GM18867 (cell line): ENCODE data around the gene RARG.
"Not testable (repeated sequence)": the region's sequence is repeated elsewhere in the genome, so short reads cannot be mapped to it uniquely, and the experiment has no call there.

Experiments
- ATAC-seq: cut with Tn5 transposase; IDR thresholded peaks from one replicate; pipeline ENCODE4 v1.9.1; 2021; ENCODE audit warnings: mild to moderate bottlenecking, moderate library complexity; ENCODE audit not compliant: unreplicated experiment

Gene RARG

DNA sequence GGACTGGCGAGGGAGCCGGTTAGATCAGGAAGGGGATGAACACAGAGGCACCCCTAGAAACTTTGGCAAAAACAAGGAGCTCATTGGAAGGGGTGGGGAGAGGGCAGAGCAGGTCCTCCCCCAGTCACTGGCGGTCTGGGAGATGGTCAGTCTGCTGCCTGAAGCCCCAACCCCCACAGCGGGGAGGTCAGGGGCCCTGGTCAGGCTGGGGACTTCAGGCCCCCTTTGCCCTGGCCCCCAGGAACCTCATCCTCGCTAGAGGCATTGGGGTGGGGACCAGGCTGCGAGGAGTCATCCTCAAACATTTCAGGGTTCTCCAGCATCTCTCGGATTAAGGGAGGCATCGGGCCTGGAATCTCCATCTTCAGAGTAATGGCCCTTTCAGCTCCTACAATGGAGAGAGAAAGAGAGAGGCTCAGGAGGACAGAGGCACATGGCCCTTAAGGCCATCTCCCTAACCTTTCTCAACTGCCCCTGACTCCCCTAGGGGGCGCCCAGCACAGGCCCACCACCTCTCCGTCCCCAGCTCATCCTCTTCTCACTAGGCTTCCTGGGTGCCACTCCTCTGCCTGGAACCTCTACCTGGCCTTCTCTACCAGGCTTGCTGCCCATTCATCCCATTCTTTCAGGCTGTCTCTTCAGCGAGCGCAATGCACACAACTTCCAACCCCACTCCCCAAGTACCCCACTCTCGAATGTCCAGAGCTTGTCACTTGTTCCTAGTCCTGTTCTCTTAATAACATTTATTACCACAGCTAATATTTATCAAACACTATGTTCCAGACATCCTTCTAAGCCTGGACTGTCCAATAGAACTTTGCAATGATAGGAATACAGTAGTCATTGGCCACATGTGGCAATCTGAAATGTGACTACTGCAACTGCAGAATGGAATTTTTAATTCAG is 20.3 kb downstream of the RARG start:
- ATAC-seq = no peak

DNA sequence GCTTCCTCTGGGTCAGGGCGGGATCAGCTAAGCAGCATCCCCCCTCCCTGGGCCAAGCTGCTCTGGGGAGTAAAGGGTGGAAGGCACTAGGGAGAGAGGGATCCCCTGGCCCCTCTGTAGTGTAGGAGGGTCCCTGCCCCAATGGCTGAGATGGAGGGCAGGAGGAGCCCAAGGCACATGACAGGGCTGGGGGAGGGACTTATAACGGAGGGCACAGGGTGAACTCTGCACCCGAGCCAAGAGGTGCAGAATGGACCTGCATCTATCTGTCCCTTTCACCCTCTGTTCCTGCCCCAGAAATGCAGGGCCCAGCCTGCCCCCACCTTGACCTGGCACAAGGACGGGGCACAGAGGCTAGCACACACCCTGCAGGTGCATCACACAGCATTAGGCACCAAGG is 21.2 kb downstream of the RARG start:
- no peak for ATAC-seq

DNA sequence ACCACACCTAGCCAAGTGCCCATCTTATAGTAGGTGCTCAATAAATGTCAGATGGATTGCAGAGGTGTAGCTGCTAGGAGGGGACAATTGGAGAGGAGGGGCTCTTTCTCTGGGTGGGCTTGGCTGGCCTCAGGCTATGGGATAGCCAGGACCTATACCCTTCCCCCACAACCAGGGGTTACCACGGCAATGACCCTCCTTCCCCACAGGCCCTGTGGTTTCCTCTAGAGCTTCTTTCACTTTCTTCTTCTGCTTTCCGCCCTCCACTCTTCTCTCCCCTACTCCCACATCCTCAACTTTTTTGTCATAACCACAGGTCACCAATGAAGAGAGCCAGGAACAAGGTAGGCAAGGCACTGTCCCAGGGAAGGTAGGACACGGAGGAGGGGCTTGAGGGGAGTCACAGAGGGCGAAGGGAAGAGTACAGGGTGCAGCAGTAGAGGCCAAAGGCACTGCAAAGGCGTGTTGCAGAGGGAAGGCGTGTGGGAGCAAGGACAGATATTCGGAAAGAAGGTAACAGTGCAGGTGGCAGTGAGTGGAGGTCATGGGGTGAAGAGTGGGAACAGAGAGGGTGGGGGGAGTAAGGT is 23.0 kb downstream of the RARG start:
- peak; percentile 46 for ATAC-seq

DNA sequence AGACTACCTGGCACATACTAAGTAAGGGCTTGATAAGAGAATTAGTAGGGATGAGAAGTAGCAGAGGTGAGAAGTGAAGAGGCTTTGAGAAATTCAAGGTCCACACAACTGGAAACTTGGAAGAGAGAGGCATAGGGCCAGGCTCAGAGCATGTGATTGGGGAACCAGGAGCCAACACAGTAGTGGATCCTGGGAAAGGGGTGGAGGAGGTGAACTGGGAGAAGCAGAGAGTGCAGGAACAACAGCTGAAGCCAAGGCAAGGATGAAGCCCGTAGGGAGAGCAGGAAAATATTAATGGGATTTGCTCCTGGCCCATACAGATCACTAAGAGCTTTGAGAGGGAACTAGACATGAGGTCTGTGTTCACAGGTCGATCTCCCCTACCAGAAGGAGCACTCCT is 23.6 kb downstream of the RARG start:
- no peak for ATAC-seq

DNA sequence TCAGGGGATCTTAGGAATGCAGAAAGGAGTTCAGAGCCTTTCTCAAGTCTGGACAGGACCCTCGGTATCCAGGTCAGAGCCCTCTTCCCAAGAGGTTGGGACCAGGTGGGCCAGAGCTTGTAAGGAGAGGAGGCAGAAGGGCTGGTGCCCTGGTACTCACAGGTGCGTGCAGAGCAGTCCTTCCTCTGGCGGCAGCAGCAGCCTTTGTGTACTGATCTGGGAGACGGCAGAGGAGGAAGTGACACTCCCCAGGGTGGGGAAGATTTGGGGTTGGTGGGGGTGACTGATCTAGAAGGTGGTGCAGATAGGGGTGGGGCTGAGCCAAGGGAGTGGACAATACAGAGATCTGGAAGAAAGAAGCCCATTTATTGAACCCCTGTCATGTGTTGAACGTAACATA is 25.0 kb downstream of the RARG start, which contains the start of gene ITGB7:
Gene ITGB7, minus strand, starts transcription at position 210 of the 400 bp plus-strand sequence. CDS start 6,808 bp downstream, outside the sequence.
- ATAC-seq = peak; percentile 48

DNA sequence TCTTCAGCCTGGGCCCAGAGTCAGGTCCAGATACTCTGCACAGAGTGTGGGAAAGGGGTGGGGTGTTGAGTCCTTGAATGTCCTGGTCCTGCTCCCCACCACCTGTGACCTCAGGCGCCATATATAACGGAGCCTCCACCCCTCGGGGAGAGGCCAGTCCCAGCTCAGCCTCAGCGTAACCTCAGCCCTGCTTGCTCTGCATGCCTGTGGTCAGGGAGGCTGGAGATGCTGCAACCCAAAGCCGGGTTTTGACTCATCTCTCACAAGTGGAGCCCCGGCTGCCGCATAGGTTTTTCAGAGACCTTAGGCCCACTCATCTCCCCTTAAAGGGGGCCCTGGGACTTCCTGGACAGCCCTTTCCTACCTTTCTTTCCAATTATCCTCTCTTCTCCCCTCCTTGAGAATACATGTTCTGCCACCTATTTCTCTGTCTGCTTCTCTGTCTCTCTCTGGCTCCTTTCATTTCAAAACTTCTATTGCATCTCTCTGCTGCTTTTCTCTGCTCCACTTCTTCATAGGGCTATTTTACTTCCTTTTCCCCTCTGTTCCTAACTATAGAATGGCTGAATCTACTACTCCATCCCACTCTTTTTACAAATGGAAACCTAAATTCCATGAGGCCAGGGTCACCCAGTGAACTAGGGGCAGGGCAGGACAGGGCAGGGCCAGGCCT is 26.1 kb downstream of the RARG start:
- peak; percentile 59 for ATAC-seq

DNA sequence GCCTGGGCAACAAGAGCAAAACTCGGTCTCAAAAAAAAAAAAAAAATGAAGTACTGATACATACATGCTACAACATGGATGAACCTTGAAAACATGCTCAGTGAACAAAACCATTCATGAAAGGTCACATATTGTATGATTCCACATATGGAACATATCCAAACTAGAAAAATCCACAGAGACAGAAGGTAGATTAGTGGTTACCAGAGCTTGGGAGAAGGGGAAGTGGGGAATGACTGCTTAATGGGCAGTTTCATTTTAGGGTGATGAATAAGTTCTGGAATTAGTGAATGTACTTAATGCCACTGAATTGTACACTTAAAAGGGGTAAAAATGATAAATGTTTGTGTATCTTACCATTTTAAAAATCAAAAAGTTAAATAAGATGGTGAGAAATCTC is 27.7 kb downstream of the RARG start:
- ATAC-seq = no peak

DNA sequence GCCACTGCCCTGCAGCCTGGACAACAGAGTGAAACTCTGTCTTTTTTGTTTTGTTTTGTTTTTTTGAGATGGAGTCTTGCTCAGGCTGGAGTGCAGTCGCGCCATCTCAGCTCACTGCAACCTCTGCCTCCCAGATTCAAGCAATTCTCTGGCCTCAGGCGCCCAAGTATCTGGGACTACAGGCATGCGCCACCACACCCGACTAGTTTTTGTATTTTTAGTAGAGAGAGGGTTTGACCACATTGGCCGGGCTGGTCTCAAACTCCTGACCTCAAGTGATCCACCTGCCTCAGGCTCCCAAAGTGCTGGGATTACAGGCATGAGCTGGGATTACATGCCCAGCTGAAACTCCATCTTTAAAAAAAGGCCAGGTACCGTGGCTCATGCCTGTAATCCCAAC is 29.7 kb downstream of the RARG start:
- not testable (repeated sequence) for ATAC-seq

DNA sequence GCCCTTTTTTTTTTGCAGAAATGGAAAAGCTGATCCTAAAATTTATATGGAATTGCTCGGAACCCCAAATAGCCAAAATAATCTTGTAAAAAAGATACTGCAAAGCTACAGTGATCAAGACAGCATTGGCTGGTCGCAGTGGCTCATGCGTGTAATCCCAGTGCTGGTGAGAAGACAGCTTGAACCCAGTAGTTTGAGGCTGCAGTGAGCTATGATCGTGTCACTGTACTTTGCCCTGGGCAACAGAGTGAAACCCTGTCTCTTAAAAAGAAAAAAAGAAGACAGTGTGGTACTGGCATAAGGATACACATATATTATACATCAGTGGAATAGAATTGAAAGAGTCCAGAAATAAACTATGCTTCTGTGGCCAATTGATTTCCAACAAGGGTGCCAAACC is 30.4 kb downstream of the RARG start:
- no peak for ATAC-seq

DNA sequence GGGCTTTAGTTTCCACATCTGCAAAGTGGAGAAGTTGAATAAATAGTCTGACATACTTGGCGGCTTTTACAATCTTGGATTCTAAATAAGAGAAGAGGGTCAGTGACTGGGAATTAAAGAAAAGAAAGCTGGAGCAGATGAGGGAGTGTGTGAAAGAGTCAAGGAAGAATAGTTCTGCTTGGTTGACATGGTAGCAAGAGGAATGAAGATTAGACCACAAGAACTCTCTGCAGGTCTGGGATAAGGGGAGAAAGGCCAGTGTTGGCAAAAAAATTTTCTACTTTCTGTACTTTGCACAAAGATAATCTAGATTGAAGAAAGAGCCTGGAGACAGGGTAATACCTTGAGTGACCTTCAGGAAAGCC is 30.9 kb downstream of the RARG start:
- ATAC-seq = no peak

DNA sequence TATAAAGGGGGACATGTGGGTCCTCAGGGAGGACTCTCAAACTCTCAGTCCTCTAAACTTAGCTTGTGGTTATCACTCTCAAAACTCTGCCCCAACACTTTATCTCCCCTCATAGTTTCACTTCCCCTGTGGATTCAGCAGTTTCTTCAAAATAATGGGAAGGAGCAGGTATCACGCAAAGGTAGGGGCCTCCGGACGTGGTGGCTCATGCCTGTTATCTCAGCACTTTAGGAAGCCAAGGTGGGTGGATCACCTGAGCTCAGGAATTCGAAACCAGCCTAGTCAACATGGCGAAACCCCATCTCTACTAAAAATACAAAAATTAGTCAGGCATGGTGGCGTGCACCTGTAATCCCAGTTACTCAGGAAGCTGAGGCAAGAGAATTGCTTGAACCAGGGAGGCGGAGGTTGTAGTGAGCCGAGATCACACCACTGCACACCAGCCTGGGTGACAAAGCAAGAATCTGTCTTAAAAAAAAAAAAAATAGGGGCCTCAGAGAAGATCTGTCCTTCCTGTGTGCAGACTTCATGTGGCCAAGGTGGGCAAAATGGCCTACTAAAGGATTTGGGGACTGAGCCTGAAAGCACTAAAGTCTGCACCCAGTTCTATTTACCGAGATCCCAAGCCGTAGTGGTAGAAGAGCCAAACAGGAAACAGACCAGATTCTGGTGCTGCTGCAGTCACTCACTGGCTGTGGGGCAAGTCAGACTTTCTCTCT is 31.4 kb downstream of the RARG start:
- ATAC-seq = peak; percentile 47

DNA sequence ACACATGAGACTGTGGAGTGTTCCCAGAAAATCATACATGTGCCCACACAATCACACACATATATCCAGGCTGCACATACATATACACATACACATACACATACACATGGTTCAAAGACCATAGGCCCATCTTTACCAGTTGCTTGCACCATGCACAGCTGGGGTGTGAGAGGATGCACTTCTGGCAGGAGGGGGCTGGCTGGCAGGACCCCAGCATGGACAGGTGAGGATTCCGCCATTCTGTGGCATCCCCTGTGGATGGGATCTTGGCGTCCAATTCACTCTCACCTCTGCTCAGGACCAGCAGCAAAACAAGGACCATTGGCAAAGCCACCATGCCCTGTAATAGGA is 31.9 kb downstream of the RARG start:
- peak; percentile 17 for ATAC-seq

DNA sequence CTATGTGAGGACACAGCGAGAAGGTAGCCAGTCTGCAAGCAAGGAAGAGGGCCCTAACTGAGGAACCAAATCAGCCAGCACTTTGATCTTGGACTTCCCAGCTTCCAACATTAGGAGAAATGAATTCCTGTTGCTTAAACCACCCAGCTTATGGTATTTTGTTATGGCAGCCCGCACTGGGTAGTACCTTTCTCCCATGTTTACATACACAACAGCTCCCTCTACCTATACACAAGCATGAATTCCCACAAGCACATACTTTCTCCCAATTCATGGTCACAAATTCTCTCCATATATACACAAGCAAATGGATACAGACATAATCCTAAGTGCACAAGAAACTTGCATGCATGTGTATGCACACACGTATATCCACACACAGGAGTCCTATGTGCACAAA is 32.3 kb downstream of the RARG start:
- no peak for ATAC-seq

DNA sequence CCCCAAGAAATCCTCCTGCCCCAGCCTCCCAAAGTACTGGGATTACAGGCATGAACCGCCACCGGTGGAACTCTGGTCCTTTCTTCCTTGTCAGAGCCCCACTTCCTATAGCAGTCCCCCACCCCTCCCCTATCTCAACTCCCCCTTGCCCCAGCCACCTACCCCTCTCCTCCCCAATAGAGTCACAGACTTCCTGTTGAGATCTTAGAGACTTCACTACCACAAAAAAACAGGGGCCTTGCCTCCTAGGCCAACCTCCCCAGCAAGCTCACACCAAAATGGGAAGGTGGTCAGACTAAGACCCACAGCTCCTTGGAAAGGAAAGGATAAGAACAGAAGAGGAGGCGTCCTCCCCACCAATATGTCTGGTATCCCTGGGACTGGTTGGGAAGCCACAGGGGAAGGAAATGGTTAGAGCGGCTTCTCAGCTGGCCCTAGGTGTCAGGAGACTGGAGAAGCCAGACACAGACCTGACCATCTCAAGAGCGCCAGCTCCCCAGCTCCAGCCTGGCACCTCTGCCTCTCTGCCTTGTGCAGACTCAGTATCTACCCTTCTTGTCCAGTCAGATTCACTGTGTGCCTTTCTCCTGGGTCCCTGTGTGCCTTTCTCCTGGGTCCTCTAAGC is 33.4 kb downstream of the RARG start:
- ATAC-seq = no peak

DNA sequence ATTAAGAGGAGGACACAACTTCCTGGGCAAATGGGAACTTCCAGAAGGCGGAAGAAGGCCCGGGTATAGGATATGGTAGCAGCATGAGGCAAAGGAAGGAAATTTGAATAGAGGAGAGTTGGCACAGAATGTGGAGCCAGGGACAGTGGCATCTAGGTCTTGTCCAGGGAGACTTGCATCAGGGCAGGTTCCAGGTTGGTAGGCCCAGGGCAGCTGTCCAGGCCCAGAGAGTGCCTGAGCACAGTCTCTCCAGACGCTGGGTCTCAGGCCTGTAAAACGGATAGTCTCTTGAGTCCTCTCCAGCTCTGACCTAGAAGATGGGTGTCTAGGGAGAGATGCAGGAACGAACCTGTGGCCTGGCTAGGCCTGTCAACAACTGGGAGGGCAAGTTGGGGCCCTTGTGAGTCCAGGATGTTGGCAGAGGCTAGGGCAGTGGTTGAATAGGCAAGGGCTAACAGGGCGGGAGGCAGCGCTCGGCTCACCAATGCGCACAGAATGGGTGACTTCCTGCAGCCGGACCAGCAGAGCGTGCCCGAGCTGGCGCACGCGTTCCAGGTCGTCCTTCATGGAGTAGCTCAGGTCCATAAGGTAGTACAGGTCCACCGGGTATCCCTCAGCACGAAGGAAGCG is 34.9 kb downstream of the RARG start:
- ATAC-seq = no peak

DNA sequence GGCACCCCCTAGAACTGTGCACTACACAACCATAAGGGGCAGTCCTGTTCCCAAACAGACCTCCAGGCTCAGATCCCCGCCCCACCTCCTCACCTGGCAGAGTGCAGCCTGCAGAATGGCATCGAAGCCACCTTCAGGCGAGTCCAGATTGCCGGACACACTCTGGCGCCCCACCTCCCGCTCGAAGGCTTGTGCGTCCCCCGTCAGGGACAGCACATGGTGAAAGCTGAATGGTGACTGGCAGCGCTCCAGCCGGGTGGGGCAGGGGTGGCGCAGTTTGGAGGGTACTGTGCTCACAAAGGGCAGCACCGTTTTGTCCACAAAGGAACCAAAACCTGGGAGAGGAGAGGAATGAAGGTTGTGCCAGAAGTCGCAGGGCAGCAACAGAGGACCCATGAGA is 35.5 kb downstream of the RARG start:
- ATAC-seq = no peak

DNA sequence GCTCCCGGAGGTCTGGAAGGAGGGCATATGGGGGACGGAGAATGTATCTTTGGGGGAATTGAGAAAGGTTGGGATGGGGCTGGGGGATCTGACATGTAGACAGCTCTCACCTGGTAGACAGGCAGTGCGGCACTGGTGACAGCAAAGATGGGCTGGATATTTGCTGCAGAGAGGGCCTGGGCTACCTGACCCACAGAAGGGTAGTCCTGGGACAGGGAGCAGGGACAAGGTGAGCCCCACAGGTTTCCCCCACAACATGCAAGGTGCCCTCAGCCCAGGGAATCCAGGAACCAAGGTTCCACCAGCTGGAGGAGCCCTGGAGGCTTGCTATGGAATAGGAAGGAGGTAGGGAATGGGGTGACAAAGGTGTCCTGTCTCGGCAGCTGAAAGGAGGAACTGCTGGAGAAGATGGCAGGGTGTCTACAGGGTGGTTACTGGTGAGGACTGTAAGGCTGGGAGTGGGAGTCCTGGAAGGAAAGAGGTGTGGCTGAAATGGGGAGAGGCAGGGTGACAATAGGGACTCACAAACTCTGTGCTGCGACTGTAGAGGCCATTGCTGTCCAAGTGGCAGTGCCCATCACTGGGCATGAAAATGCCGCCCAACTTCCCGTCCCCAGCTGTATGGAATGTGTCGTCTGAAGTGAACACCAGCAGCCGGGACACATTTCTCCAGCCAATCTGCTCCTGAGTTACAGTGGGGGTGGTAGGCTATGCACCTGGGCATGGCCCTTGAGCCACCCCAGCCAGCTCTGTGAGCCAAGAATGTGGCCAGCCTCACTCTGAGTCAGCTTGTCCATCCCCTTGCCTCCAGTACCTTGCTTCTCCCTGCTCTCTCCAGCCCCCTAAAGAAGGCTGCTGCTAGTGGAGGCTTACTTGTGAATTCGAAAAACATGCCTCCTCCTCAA is 36.2 kb downstream of the RARG start:
- no peak for ATAC-seq

DNA sequence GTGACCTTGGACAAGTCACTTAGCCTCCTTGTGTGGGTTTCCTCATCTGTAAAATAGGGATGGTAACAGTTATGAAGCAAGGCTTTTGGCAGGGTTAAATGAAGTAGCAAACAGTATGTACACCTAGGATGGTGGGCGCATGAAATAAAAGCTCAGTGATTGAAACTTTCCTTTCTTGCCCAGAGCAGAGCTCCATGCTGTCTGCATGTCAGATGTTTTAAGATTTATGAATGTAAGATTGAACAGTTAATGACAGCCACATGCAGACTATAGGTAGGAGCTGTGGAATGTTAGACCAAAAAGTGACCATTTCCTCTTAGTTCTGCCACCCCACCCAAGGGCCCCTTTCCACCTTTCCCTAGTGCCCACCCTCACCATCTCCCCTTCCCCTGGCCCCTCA is 37.0 kb downstream of the RARG start:
- no peak for ATAC-seq

DNA sequence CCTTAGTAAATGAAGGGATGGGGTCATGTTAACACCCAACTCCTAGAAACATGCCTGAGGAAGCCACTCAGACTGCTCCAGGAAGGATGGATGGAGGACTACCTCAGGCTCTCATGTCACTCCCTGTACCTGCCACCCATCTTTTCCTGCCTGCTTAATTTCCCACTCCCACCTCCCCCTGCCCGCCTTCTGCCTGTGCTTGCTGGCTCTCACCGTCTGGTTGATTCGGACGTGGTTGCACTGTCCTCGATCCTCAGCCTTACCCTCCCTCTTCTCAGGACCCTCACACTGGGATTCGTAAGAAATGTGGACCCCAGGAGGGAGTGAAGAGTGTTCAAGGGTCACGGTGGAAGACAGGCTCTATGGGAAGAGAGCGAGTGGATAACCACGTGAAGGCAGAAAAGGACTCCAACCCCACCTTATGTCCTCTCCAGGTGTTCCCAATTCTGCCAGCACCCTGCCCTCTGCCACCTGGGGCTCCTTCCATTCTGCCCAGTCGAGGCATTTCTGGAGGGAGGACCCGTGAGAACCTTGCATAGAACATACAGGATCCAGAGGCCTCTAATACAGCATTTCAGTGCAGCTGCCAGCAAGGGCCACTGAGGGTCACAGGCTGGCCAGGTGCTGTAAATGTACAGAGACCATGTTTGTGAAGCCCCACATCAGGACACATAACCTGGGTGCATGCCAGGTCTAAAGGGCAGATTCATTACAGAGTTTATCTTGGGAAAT is 37.9 kb downstream of the RARG start:
- ATAC-seq = no peak
